HepG2 (cell line): ENCODE data around the gene ARHGEF6. TPM values are rescaled to one million over a fixed set of nuclear protein-coding genes. Genes with fewer than 3 reads are reported as not detected.

Experiments
- ATAC-seq: fragments of 200-7000 bp; cut with Tn5 transposase; 3 replicates; pipeline ENCODE4 v1.9.1; 2020; ENCODE audit warnings: mild to moderate bottlenecking, moderate library complexity
- BruUV-seq: library from RNA; stranded (reverse); fragments of 400-500 nt; replicated peaks from 2 replicates; lab custom pipeline; 2021; lab: Mats Ljungman, UMichigan
- CTCF ChIA-PET: fragments of 300-600 bp; formaldehyde crosslinking; extraction: SDS; loops from one replicate; lab custom pipeline; 2021; ENCODE audit warnings: low total read pairs, inconsistent platforms, low intra/inter-chr PET ratio; lab: Yijun Ruan, JAX
- POLR2A ChIA-PET: fragments of 350-600 bp; sonication (Branson Sonifier 250); formaldehyde crosslinking; loops from one replicate; lab custom pipeline; 2020; ENCODE audit warnings: antibody characterized with exemption, inconsistent platforms; lab: Yijun Ruan, JAX
- DNase-seq: peaks from one replicate; pipeline ENCODE4 v3.0.0-alpha.2; 2015; ENCODE audit warnings: low spot score
- FAIRE-seq: peaks from 3 replicates; lab custom pipeline; 2011; peaks lifted over from hg19 to GRCh38; lab: Jason Lieb, UNC
- H2AFZ ChIP-seq: one replicate; pipeline ENCODE4 v1.6.1; 2011; ENCODE audit warnings: low read length, inconsistent platforms
- H3K27ac ChIP-seq: fragments of 300-600 bp; 3 replicates; pipeline ENCODE4 v1.8.0; 2011; ENCODE audit warnings: mixed run types, mild to moderate bottlenecking, mixed read lengths, low read length, inconsistent platforms; ENCODE audit not compliant: insufficient read depth; ENCODE audit errors: extremely low read length
- H3K27me3 ChIP-seq, 2 experiments: fragments of 200-600 bp in 1 of 2; 2 replicates in 1 of 2; 3 replicates in 1 of 2; pipeline versions ENCODE4 v1.6.0 to v1.8.0; 2011; ENCODE audit warnings: low read length in 2 of 2, mild to moderate bottlenecking in 2 of 2, moderate library complexity in 2 of 2, inconsistent platforms in 1 of 2; ENCODE audit not compliant: insufficient read depth in 2 of 2, control insufficient read depth in 1 of 2
- H3K36me3 ChIP-seq, 2 experiments: fragments of 200-600 bp in 1 of 2; replicated peaks in 1 of 2; 2 replicates in 1 of 2; 3 replicates in 1 of 2; pipeline versions ENCODE4 v1.5.1 to v1.8.0; 2011; ENCODE audit warnings: low read length in 2 of 2, inconsistent platforms in 1 of 2; ENCODE audit not compliant: insufficient read depth in 2 of 2, control insufficient read depth in 1 of 2
- H3K4me1 ChIP-seq: 2 replicates; pipeline ENCODE4 v1.5.1; 2012; ENCODE audit warnings: low read length, inconsistent platforms; ENCODE audit not compliant: insufficient read depth
- H3K4me2 ChIP-seq: 2 replicates; pipeline ENCODE4 v1.6.0; 2011; ENCODE audit warnings: low read depth, low read length, inconsistent platforms
- H3K4me3 ChIP-seq, 3 experiments: fragments of 200-600 bp in 1 of 3; sonication (generic), shearing (Covaris generic) in 1 of 3; replicated peaks in 1 of 3; 2 replicates each; pipeline ENCODE4 v1.5.1; 2011 to 2016; ENCODE audit warnings: low read length in 3 of 3, inconsistent platforms in 2 of 3, low read depth in 2 of 3, mild to moderate bottlenecking in 2 of 3, control low read depth in 1 of 3, mixed read lengths in 1 of 3; ENCODE audit not compliant: insufficient read depth in 1 of 3
- H3K79me2 ChIP-seq: one replicate; pipeline ENCODE4 v1.6.1; 2011; ENCODE audit warnings: low read length, inconsistent platforms; ENCODE audit not compliant: insufficient read depth
- H3K9ac ChIP-seq: 2 replicates; pipeline ENCODE4 v1.6.0; 2011; ENCODE audit warnings: mild to moderate bottlenecking, low read depth, low read length, inconsistent platforms; ENCODE audit not compliant: insufficient read depth
- H3K9me3 ChIP-seq: 2 replicates; pipeline ENCODE4 v1.5.1; 2012; ENCODE audit warnings: mild to moderate bottlenecking, low read length
- H4K20me1 ChIP-seq: 2 replicates; pipeline ENCODE4 v1.6.0; 2011; ENCODE audit warnings: inconsistent platforms, mild to moderate bottlenecking, low read length, moderate library complexity; ENCODE audit not compliant: insufficient read depth
- DNMT1 ChIP-seq: sonication (generic); formaldehyde crosslinking; IDR thresholded peaks from 2 replicates; pipeline ENCODE4 v1.5.1; 2020; ENCODE audit warnings: mild to moderate bottlenecking, missing genetic modification reagents
- FOXM1 ChIP-seq: sonication (generic); formaldehyde crosslinking; IDR thresholded peaks from 2 replicates; pipeline ENCODE4 v1.5.0; 2020; ENCODE audit warnings: missing genetic modification reagents
- HHEX ChIP-seq: IDR thresholded peaks from 2 replicates; pipeline ENCODE4 v1.6.1; 2016; ENCODE audit warnings: control low read depth
- KDM1A ChIP-seq: IDR thresholded peaks from 2 replicates; pipeline ENCODE4 v1.6.1; 2016; ENCODE audit warnings: missing compliant biosample characterization
- MZF1 ChIP-seq: sonication (generic); formaldehyde crosslinking; IDR thresholded peaks from 2 replicates; pipeline ENCODE4 v1.8.1; 2023; ENCODE audit warnings: mild to moderate bottlenecking, missing genetic modification reagents, borderline replicate concordance
- NCOA5 ChIP-seq: sonication (generic); formaldehyde crosslinking; IDR thresholded peaks from 2 replicates; pipeline ENCODE4 v1.4.0; 2020; ENCODE audit warnings: missing genetic modification reagents
- NFYC ChIP-seq: IDR thresholded peaks from 2 replicates; pipeline ENCODE4 v1.6.1; 2016; ENCODE audit warnings: missing genetic modification reagents, missing compliant biosample characterization
- PPARG ChIP-seq: conservative IDR thresholded peaks from 2 replicates; pipeline ENCODE4 v1.6.1; 2016; ENCODE audit warnings: missing biosample characterization, missing genetic modification reagents
- TOPORS ChIP-seq: sonication (generic); formaldehyde crosslinking; IDR thresholded peaks from 2 replicates; pipeline ENCODE4 v1.8.0; 2023; ENCODE audit warnings: mild to moderate bottlenecking, missing genetic modification reagents
- ZNF678 ChIP-seq: sonication (generic); formaldehyde crosslinking; IDR thresholded peaks from 2 replicates; pipeline ENCODE4 v1.4.0; 2020; ENCODE audit warnings: mild to moderate bottlenecking, missing genetic modification reagents
- WGBS: methylation state at CpG from one replicate; pipeline ENCODE4 v1.1.6; 2017; ENCODE audit warnings: low lambda C conversion rate; 5-methylcytosine and 5-hydroxymethylcytosine counted together
- in situ Hi-C: cut with HindIII; loops from 2 replicates; pipeline ENCODE4 v1.10.0; 2017; ENCODE audit warnings: low pct_unique_long_range_greater_than_20kb; ENCODE audit not compliant: extremely low pct_ligation_motif_present
- intact Hi-C: fragments of 100-400 bp; cut with micrococcal nuclease; formaldehyde crosslinking; loops from one replicate; pipeline ENCODE4 v1.10.0; 2022; ENCODE audit not compliant: unreplicated experiment
- polyA plus RNA-seq, 8 experiments: library from polyadenylated mRNA; depleted of rRNA in 3 of 8; stranded (reverse) in 7 of 8; unstranded in 1 of 8; fragments of >200 nt; fragmentation: Illumina TruSeq in 4 of 8; extraction: Trizol in 4 of 8; gene quantifications; 2 replicates each; pipeline versions ENCODE4 v1.2.1 to v1.2.3, GENCODE V29; 2011 to 2016; ENCODE audit warnings: low read depth in 4 of 8, missing spikeins in 1 of 8, mixed read lengths in 1 of 8; ENCODE audit not compliant: insufficient read depth in 1 of 8
- total RNA-seq, 5 experiments: library from RNA; depleted of rRNA; stranded (reverse); fragments of >200 nt; fragmentation: Illumina TruSeq; extraction: Trizol; gene quantifications; 2 replicates each; pipeline ENCODE4 v1.2.3, GENCODE V29; 2016; ENCODE audit warnings: low read depth in 1 of 5
- TF ChIP-seq, protein P1 (sequence below): sonication (generic); formaldehyde crosslinking; IDR thresholded peaks from 2 replicates; pipeline ENCODE4 v1.4.0; 2020; ENCODE audit warnings: mild to moderate bottlenecking, missing genetic modification reagents
- TF ChIP-seq, protein P2 (sequence below): sonication (generic); formaldehyde crosslinking; IDR thresholded peaks from 2 replicates; pipeline ENCODE4; 2020; ENCODE audit warnings: missing genetic modification reagents, mild to moderate bottlenecking, borderline replicate concordance
- TF ChIP-seq, protein P3 (sequence below): sonication (generic); formaldehyde crosslinking; IDR thresholded peaks from 2 replicates; pipeline ENCODE4 v1.4.0; 2020; ENCODE audit warnings: mild to moderate bottlenecking, missing genetic modification reagents

ARHGEF6 gene
- total and polyA plus RNA-seq, 2 of the 13 experiments (the other 11 are each of a cell fraction or from before 2014, with no cell fraction given): 0.03 TPM; not detected in 1

DNA sequence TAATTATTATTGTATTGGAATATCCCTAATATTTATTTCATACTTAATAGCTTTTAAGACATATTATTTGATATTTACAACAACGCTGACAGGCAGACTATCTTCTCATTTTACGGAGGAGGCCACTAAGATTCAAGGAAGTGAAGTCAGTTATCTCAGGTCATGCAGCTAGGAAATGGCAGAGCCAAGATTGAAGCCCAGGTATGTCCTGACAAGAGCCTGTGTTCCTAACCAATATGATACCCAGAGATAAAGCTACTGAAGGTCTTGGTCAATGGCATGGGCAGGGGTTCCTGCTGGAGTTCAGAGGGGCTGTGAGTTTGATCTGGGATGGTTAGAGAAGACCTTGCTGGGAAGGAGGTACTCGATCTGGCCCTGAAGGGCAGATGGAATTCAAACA, 47.1 kb downstream of the ARHGEF6 start (continued):
- no peak for TF ChIP-seq MZF1 (CRISPR knock-in tag)
- TF ChIP-seq HHEX (CRISPR knock-in tag): no peak
- TF ChIP-seq NCOA5 (CRISPR knock-in tag): no peak
- TF ChIP-seq NFYC: no peak

DNA sequence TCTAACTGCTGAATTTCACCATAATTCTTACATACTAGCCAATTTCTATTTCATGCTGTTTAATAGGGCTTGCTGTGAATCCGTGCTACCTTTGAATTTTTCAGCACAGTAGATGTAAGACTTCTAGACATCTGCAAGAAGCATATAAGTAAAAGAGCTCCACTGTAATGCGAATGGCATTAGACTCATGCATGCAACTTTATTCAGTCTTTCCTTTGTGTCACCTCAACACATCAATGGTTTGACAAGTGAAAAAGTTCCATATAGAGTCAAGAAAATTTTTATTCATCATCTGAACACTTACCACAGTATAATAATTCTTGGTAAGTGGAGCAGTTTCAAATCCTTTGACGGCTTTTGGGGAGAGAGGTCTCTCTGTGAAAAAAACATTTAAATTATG, 48.9 kb downstream of the ARHGEF6 start:
- POLR2A ChIA-PET: no interaction called here
- intact Hi-C loops (no loop called here), in situ Hi-C loops (no loop called here)
- Histone ChIP-seq H3K36me3 (no peaks in the 10 kb centered on the region), H3K4me3 (no peak overlapping the region), H3K4me2 (no peak overlapping the region), H4K20me1 (no peaks in the 10 kb centered on the region), H3K27me3 (no peaks in the 10 kb centered on the region; a peak in 1 of 5 replicates), H3K4me1 (no peaks in the 10 kb centered on the region), H3K27ac (no peak overlapping the region), H3K9ac (no peak overlapping the region), H3K79me2 (no peaks in the 10 kb centered on the region), H2AFZ (no peak overlapping the region), H3K9me3 (no peaks in the 10 kb centered on the region)
- DNase-seq (no peak), FAIRE-seq (no peak), ATAC-seq (no peak)
- WGBS: 54% methylated on average over 3 of the region's 3 CpGs
- no TSS peak for BruUV-seq
- CTCF ChIA-PET: no interaction called here
- TF ChIP-seq, protein P1, sequence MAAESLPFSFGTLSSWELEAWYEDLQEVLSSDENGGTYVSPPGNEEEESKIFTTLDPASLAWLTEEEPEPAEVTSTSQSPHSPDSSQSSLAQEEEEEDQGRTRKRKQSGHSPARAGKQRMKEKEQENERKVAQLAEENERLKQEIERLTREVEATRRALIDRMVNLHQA (CRISPR knock-in tag): no peak
- TF ChIP-seq KDM1A (CRISPR knock-in tag): no peak
- no peak for TF ChIP-seq TOPORS (CRISPR knock-in tag)
- TF ChIP-seq ZNF678 (CRISPR knock-in tag): no peak
- no peak for TF ChIP-seq PPARG
- TF ChIP-seq, protein P2, sequence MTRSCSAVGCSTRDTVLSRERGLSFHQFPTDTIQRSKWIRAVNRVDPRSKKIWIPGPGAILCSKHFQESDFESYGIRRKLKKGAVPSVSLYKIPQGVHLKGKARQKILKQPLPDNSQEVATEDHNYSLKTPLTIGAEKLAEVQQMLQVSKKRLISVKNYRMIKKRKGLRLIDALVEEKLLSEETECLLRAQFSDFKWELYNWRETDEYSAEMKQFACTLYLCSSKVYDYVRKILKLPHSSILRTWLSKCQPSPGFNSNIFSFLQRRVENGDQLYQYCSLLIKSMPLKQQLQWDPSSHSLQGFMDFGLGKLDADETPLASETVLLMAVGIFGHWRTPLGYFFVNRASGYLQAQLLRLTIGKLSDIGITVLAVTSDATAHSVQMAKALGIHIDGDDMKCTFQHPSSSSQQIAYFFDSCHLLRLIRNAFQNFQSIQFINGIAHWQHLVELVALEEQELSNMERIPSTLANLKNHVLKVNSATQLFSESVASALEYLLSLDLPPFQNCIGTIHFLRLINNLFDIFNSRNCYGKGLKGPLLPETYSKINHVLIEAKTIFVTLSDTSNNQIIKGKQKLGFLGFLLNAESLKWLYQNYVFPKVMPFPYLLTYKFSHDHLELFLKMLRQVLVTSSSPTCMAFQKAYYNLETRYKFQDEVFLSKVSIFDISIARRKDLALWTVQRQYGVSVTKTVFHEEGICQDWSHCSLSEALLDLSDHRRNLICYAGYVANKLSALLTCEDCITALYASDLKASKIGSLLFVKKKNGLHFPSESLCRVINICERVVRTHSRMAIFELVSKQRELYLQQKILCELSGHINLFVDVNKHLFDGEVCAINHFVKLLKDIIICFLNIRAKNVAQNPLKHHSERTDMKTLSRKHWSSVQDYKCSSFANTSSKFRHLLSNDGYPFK: no peak
- TF ChIP-seq, protein P3, sequence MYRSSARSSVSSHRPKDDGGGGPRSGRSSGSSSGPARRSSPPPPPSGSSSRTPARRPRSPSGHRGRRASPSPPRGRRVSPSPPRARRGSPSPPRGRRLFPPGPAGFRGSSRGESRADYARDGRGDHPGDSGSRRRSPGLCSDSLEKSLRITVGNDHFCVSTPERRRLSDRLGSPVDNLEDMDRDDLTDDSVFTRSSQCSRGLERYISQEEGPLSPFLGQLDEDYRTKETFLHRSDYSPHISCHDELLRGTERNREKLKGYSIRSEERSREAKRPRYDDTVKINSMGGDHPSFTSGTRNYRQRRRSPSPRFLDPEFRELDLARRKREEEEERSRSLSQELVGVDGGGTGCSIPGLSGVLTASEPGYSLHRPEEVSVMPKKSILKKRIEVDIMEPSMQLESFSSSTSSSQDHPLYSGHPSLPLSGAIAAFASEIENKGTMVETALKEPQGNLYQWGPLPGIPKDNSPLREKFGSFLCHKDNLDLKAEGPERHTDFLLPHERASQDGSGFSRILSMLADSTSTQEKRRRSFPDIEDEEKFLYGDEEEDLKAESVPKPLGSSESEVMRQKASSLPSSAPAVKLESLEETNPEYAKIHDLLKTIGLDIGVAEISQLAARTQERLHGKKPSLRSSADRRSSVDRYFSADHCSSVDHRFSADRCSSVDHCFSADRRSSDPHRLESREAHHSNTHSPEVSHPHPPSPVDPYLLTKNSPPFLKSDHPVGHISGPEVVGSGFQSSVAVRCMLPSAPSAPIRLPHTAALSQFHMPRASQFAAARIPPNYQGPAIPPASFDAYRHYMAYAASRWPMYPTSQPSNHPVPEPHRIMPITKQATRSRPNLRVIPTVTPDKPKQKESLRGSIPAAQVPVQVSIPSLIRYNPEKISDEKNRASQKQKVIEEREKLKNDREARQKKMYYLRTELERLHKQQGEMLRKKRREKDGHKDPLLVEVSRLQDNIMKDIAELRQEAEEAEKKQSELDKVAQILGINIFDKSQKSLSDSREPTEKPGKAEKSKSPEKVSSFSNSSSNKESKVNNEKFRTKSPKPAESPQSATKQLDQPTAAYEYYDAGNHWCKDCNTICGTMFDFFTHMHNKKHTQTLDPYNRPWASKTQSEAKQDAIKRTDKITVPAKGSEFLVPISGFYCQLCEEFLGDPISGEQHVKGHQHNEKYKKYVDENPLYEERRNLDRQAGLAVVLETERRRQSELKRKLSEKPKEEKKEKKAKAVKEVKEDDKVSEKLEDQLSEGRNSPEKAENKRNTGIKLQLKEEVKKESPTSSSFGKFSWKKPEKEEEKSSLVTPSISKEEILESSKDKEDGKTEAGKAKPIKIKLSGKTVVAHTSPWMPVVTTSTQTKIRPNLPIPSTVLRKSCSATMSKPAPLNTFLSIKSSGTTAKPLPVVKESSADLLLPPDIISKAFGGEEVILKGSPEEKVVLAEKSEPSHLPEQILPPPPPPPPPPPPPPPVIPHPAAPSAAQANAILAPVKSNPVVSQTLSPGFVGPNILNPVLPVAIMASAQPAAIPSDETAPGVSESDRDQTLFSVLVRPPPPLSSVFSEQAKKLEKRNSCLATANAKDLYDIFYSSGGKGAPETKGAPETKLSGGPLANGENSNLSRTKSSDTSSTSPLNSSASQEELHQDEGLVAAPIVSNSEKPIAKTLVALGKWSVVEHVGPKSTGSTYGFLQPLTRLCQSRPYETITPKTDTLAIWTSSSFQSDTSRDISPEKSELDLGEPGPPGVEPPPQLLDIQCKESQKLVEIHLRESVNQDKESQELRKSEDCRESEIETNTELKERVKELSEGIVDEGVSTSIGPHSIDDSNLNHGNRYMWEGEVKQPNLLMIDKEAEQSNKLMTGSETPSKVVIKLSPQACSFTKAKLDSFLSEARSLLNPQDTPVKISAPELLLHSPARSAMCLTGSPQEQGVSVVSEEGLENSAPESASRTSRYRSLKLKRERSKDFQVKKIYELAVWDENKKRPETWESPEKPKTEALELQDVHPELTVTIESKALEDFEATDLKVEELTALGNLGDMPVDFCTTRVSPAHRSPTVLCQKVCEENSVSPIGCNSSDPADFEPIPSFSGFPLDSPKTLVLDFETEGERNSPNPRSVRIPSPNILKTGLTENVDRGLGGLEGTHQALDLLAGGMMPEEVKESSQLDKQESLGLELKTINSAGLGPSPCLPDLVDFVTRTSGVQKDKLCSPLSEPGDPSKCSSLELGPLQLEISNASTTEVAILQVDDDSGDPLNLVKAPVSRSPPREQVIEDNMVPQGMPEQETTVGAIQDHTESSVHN (CRISPR knock-in tag): no peak
- TF ChIP-seq FOXM1: no peak
- no peak for TF ChIP-seq DNMT1 (CRISPR knock-in tag)
